Tibial nerve (tissue), 4 donors: ENCODE data around the gene NOSTRIN.

ENCODE experiments used
- EP300 ChIP-seq, 2 donors: sonication (generic); formaldehyde crosslinking; IDR thresholded peaks; one replicate each; pipeline ENCODE4 v1.6.1; 2017; ENCODE audit warnings: antibody characterized with exemption in 2 of 2, mild to moderate bottlenecking in 1 of 2
- POLR2A ChIP-seq, 2 donors: fragments of 450-650 bp; IDR thresholded peaks; one replicate each; pipeline ENCODE4 v1.6.1; 2017; ENCODE audit warnings: antibody characterized with exemption in 2 of 2, mild to moderate bottlenecking in 2 of 2, moderate library complexity in 2 of 2
- TF ChIP-seq, protein P1 (sequence below), 5 experiments: fragments of 200-600 bp in 3 of 5; fragments of 450-650 bp in 2 of 5; sonication (generic) in 3 of 5; IDR thresholded peaks; one replicate each; pipeline ENCODE4 v1.5.1; 2016 to 2019; ENCODE audit warnings: antibody characterized with exemption in 5 of 5, mild to moderate bottlenecking in 3 of 5, moderate library complexity in 2 of 5

DNA sequence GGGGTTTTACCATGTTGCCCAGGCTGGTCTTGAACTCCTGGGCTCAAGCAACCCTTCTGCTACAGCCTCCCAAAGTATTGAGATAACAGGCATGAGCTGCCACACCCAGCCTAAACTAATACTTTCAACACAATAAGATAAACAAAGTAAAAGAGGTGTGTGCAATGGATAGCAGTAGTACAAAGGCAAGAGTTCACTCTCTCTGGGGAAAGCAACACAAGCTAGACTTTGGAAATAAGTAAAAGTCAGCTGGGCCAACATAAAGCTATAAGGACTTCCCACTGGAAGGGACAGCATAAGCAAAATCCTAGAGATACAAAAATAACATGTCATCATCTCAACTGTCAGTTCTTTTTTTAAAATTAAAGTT is 5.2 kb upstream of the NOSTRIN start:
- TF ChIP-seq, protein P1, sequence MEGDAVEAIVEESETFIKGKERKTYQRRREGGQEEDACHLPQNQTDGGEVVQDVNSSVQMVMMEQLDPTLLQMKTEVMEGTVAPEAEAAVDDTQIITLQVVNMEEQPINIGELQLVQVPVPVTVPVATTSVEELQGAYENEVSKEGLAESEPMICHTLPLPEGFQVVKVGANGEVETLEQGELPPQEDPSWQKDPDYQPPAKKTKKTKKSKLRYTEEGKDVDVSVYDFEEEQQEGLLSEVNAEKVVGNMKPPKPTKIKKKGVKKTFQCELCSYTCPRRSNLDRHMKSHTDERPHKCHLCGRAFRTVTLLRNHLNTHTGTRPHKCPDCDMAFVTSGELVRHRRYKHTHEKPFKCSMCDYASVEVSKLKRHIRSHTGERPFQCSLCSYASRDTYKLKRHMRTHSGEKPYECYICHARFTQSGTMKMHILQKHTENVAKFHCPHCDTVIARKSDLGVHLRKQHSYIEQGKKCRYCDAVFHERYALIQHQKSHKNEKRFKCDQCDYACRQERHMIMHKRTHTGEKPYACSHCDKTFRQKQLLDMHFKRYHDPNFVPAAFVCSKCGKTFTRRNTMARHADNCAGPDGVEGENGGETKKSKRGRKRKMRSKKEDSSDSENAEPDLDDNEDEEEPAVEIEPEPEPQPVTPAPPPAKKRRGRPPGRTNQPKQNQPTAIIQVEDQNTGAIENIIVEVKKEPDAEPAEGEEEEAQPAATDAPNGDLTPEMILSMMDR (IDR thresholded peaks at IDR 0.05), result no peak
- TF ChIP-seq POLR2A (IDR thresholded peaks at IDR 0.05), result no peak
- TF ChIP-seq EP300 (IDR thresholded peaks at IDR 0.05), result no peak
